Tibial nerve (tissue), 4 donors: Measurements from ENCODE around the gene FNIP2. TPM values are rescaled to one million over a fixed set of nuclear protein-coding genes. Genes with fewer than 3 reads are reported as not detected.

Experiments
- DNase-seq, 2 donors: peaks; one replicate each; pipeline ENCODE4 v3.0.0-alpha.2; 2019; ENCODE audit warnings: low spot score in 2 of 2
- H3K27ac ChIP-seq, 4 donors: fragments of 200-600 bp; sonication (generic) in 3 of 4; one replicate each; pipeline ENCODE4 v1.5.1; 2017 to 2019; ENCODE audit warnings: mild to moderate bottlenecking in 1 of 4
- H3K27me3 ChIP-seq, 2 donors: fragments of 200-600 bp; sonication (generic) in 1 of 2; one replicate each; pipeline versions ENCODE4 v1.5.1 to v1.6.0; 2017 to 2019
- H3K36me3 ChIP-seq, 3 donors: fragments of 200-600 bp; sonication (generic); one replicate each; pipeline ENCODE4 v1.5.1; 2018 to 2019
- H3K4me1 ChIP-seq, 4 donors: fragments of 200-600 bp; sonication (generic) in 3 of 4; one replicate each; pipeline ENCODE4 v1.5.1; 2017 to 2019
- H3K4me3 ChIP-seq, 4 donors: fragments of 200-600 bp; sonication (generic) in 3 of 4; one replicate each; pipeline ENCODE4 v1.5.1; 2017 to 2019; ENCODE audit warnings: mild to moderate bottlenecking in 1 of 4, moderate library complexity in 1 of 4
- H3K9me3 ChIP-seq, 4 donors: fragments of 200-600 bp; sonication (generic) in 3 of 4; one replicate each; pipeline ENCODE4 v1.5.1; 2017 to 2019
- EP300 ChIP-seq, 2 donors: sonication (generic); formaldehyde crosslinking; IDR thresholded peaks; one replicate each; pipeline ENCODE4 v1.6.1; 2017; ENCODE audit warnings: antibody characterized with exemption in 2 of 2, mild to moderate bottlenecking in 1 of 2
- POLR2A ChIP-seq, 2 donors: fragments of 450-650 bp; IDR thresholded peaks; one replicate each; pipeline ENCODE4 v1.6.1; 2017; ENCODE audit warnings: antibody characterized with exemption in 2 of 2, mild to moderate bottlenecking in 2 of 2, moderate library complexity in 2 of 2
- WGBS, 2 donors: methylation state at CpG; one replicate each; pipeline ENCODE4 v1.1.5; 2018; 5-methylcytosine and 5-hydroxymethylcytosine counted together
- total RNA-seq, 4 donors: library from RNA; depleted of rRNA; stranded (reverse); fragments of >200 nt; gene quantifications; one replicate each; pipeline ENCODE4 v1.1.0, GENCODE V29; 2016
- TF ChIP-seq, protein P1 (sequence below), 5 experiments: fragments of 200-600 bp in 3 of 5; fragments of 450-650 bp in 2 of 5; sonication (generic) in 3 of 5; IDR thresholded peaks; one replicate each; pipeline ENCODE4 v1.5.1; 2016 to 2019; ENCODE audit warnings: antibody characterized with exemption in 5 of 5, mild to moderate bottlenecking in 3 of 5, moderate library complexity in 2 of 5

Gene FNIP2
- total RNA-seq, 4 donors from 2014 or later: 61.5 to 74.3 (median 69.3) TPM

GRCh38 chr4:158724637-158725036 lies 44.2 kb upstream of the FNIP2 start:
- peaks cover 0 to 23% (median 6%) of the 10 kb centered on the region in 4 donors for H3K4me1 ChIP-seq
- TF ChIP-seq, protein P1, sequence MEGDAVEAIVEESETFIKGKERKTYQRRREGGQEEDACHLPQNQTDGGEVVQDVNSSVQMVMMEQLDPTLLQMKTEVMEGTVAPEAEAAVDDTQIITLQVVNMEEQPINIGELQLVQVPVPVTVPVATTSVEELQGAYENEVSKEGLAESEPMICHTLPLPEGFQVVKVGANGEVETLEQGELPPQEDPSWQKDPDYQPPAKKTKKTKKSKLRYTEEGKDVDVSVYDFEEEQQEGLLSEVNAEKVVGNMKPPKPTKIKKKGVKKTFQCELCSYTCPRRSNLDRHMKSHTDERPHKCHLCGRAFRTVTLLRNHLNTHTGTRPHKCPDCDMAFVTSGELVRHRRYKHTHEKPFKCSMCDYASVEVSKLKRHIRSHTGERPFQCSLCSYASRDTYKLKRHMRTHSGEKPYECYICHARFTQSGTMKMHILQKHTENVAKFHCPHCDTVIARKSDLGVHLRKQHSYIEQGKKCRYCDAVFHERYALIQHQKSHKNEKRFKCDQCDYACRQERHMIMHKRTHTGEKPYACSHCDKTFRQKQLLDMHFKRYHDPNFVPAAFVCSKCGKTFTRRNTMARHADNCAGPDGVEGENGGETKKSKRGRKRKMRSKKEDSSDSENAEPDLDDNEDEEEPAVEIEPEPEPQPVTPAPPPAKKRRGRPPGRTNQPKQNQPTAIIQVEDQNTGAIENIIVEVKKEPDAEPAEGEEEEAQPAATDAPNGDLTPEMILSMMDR (IDR thresholded peaks at IDR 0.05): no peak
- TF ChIP-seq EP300 (IDR thresholded peaks at IDR 0.05): no peak
- TF ChIP-seq POLR2A (IDR thresholded peaks at IDR 0.05): no peak

DNA sequence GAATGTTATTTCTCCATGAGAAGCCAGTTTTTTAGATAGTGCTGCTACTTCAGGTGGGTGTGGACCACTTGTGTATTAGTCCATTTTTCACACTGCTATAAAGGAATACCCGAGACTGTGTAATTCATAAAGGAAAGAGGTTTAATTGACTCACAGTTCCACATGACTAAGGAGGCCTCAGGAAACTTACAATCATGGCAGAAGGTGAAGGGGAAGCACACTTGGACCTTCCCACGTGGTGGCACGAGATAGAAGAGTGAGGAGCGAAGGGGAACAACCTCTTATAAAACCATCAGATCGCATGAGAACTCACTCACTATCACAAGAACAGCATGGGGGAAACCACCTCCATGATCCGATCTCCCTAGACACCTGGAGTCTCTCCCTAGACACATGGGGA lies 42.2 kb upstream of the FNIP2 start:
- Histone ChIP-seq H3K4me1 (peaks cover 0 to 24% (median 6%) of the 10 kb centered on the region in 4 donors), H3K36me3 (no peaks in the 10 kb centered on the region), H3K9me3 (no peaks in the 10 kb centered on the region), H3K4me3 (no peak overlapping the region), H3K27me3 (no peaks in the 10 kb centered on the region), H3K27ac (no peak overlapping the region)
- 81 to 84% methylated on average over 6 of the region's 6 CpGs for WGBS, 2 donors
- DNase-seq: no peak
- TF ChIP-seq EP300 (IDR thresholded peaks at IDR 0.05) (no peak), POLR2A (IDR thresholded peaks at IDR 0.05) (no peak)
- TF ChIP-seq, protein P1 (IDR thresholded peaks at IDR 0.05): no peak

More at GRCh38 chr4:158724637-158725036, 44.2 kb upstream of the FNIP2 start:
- no peak overlapping the region for H3K27ac ChIP-seq
- 88 to 89% methylated on average over 4 of the region's 4 CpGs for WGBS, 2 donors
- H3K9me3 ChIP-seq: no peaks in the 10 kb centered on the region
- H3K36me3 ChIP-seq: peaks cover 0 to 6% (median 0%) of the 10 kb centered on the region in 3 donors
- no peaks in the 10 kb centered on the region for H3K27me3 ChIP-seq
- H3K4me3 ChIP-seq: no peak overlapping the region
- DNase-seq: no peak

GRCh38 chr4:158728236-158728635 lies 40.6 kb upstream of the FNIP2 start:
- no peak for DNase-seq
- H3K4me1 ChIP-seq: peaks cover 0 to 14% (median 0%) of the 10 kb centered on the region in 4 donors
- no peaks in the 10 kb centered on the region for H3K9me3 ChIP-seq
- H3K36me3 ChIP-seq: no peaks in the 10 kb centered on the region
- no peaks in the 10 kb centered on the region for H3K27me3 ChIP-seq
- TF ChIP-seq EP300 (IDR thresholded peaks at IDR 0.05): no peak
- 46 to 76% methylated on average over 1 of the region's 1 CpG for WGBS, 2 donors
- no peak overlapping the region for H3K27ac ChIP-seq
- H3K4me3 ChIP-seq: no peak overlapping the region

DNA sequence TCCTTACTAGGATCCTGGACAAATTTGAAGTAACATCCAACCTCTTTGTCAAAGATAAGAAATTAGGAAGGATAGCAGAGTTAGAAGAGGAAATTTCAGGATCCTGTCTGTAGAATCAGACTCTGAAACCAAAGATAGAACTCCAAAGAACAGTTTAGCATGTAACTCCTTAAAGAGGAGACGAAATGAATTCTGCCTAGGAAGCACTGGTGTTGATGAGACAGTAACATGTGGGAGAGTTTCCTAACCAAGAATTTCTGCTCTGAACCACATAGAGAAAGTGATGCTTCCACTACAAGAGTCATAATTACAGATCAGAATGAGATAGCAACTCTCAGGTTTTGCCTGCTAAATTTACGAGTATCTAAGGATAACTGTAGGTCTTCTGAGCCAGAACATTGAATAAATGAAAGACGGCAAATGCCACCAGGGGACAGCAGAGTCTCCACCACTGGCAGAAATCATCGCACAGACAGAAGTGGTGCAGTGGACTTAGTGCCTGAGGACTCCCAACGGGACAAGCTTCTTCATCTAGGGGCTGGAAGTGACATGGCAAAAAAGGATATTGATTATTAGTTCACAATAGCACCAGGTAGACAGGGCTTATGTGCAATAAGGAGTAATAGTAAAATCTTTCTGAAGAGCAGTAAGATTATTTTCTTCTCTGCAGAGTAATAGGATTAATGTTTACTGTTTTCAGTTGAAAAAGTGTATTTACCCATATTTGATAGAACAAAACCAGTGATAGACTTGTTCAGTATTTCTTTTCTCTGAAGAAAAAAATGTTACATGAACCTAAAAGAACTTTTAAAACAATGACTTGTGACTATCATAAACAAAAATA lies 38.9 kb upstream of the FNIP2 start:
- peaks cover 0 to 8% (median 0%) of the 10 kb centered on the region in 4 donors for H3K4me1 ChIP-seq
- no peak overlapping the region for H3K27ac ChIP-seq
- H3K27me3 ChIP-seq: no peaks in the 10 kb centered on the region
- H3K9me3 ChIP-seq: no peaks in the 10 kb centered on the region
- DNase-seq: peak; percentile 46 to 77
- TF ChIP-seq, protein P1 (IDR thresholded peaks at IDR 0.05): peak; percentile 67 to 93 (median 86)
- no peak for TF ChIP-seq POLR2A (IDR thresholded peaks at IDR 0.05)
- 15 to 17% methylated on average over 5 of the region's 5 CpGs for WGBS, 2 donors
- no peak overlapping the region for H3K4me3 ChIP-seq
- H3K36me3 ChIP-seq: no peaks in the 10 kb centered on the region

GRCh38 chr4:158738866-158739265 lies 30.0 kb upstream of the FNIP2 start:
- Histone ChIP-seq H3K36me3 (no peaks in the 10 kb centered on the region), H3K27ac (no peak overlapping the region), H3K9me3 (no peaks in the 10 kb centered on the region), H3K4me3 (no peak overlapping the region), H3K27me3 (no peaks in the 10 kb centered on the region), H3K4me1 (no peaks in the 10 kb centered on the region)
- no peak for DNase-seq
- WGBS, 2 donors: 96% methylated on average over 2 of the region's 2 CpGs
- TF ChIP-seq POLR2A (IDR thresholded peaks at IDR 0.05) (no peak), EP300 (IDR thresholded peaks at IDR 0.05) (no peak)
- TF ChIP-seq, protein P1 (IDR thresholded peaks at IDR 0.05): no peak
